ENCODE results near the gene NCF1. TPM values are rescaled to one million over a fixed set of nuclear protein-coding genes. Genes with fewer than 3 reads are reported as not detected.
"Not testable (repeated sequence)": the region's sequence is repeated elsewhere in the genome, so short reads cannot be mapped to it uniquely, and the experiment has no call there.

Gene NCF1
- total RNA-seq (2022) (0.23 TPM in 1 of 2 replicates, not detected in the other), Bru-seq, nascent RNA (percentile 5 among the genes with signal in this experiment), BruChase-seq, experiment 1, labeled RNA remaining after a 2-hour chase (percentile 5 among the genes with signal in this experiment), BruChase-seq, experiment 2, labeled RNA remaining after a 6-hour chase (percentile 17 among the genes with signal in this experiment)
- long read RNA-seq = 0 reads

- H3K9me3 Mint-ChIP-seq (ENCODE audit: unreplicated experiment); H3K27ac Mint-ChIP-seq (ENCODE audit: unreplicated experiment); H3K4me3 ChIP-seq (ENCODE audit: low read depth, low read length); intact Hi-C loops (cut with micrococcal nuclease; ENCODE audit: unreplicated experiment); H3K4me3 Mint-ChIP-seq (ENCODE audit: unreplicated experiment); H3K27me3 ChIP-seq (replicated peaks; ENCODE audit: control insufficient read depth, insufficient read depth, low read length); H3K36me3 Mint-ChIP-seq (ENCODE audit: insufficient read depth, unreplicated experiment); H3K27me3 Mint-ChIP-seq (ENCODE audit: insufficient read depth, unreplicated experiment); BruUV-seq (replicated peaks); DNase-seq; H3K4me1 ChIP-seq; H3K4me1 Mint-ChIP-seq (ENCODE audit: low read depth, unreplicated experiment); H3K9me3 ChIP-seq; POLR2A ChIA-PET; H3K36me3 ChIP-seq (ENCODE audit: control insufficient read depth, insufficient read depth, low read length); CTCF ChIA-PET: not testable (repeated sequence)
Measured at GRCh38 chr7:74773760-74774750, at the start of gene NCF1. Gene NCF1 (plus strand): TSS chr7:74774011. CDS start chr7:74774032, 21 bp downstream.

- Mint-ChIP-seq H3K4me1 (ENCODE audit: low read depth, unreplicated experiment) (peaks cover 10% of the 10 kb centered on the region), H3K36me3 (ENCODE audit: insufficient read depth, unreplicated experiment) (peaks cover 55% of the 10 kb centered on the region), H3K27me3 (ENCODE audit: insufficient read depth, unreplicated experiment) (no peaks in the 10 kb centered on the region), H3K27ac (ENCODE audit: unreplicated experiment) (no peak overlapping the region), H3K9me3 (ENCODE audit: unreplicated experiment) (no peaks in the 10 kb centered on the region), H3K4me3 (ENCODE audit: unreplicated experiment) (no peak overlapping the region)
- TF ChIP-seq CTCF (IDR thresholded peaks at IDR 0.05; ENCODE audit: insufficient read depth in 1 of 2, low read depth in 1 of 2, low read length in 1 of 2, severe bottlenecking in 1 of 2, unreplicated experiment in 1 of 2) = no peak
- no peak for DNase-seq
- H3K4me3 ChIP-seq (ENCODE audit: low read depth, low read length) = no peak overlapping the region
- POLR2A ChIA-PET = no interaction called here
- H3K27me3 ChIP-seq (replicated peaks; ENCODE audit: control insufficient read depth, insufficient read depth, low read length) = no peaks in the 10 kb centered on the region
- no TSS peak for BruUV-seq (replicated peaks)
- intact Hi-C loops (cut with micrococcal nuclease; ENCODE audit: unreplicated experiment) = no loop called here
- H3K4me1 ChIP-seq = no peaks in the 10 kb centered on the region
- no peaks in the 10 kb centered on the region for H3K9me3 ChIP-seq
- CTCF ChIA-PET = no interaction called here
- H3K36me3 ChIP-seq (ENCODE audit: control insufficient read depth, insufficient read depth, low read length) = no peaks in the 10 kb centered on the region
Measured at GRCh38 chr7:74725840-74726239, 48.0 kb upstream of the NCF1 start.

GRCh38 chr7:74726309-74727101, 47.3 kb upstream of the NCF1 start:
- Mint-ChIP-seq H3K4me1 (ENCODE audit: low read depth, unreplicated experiment) (peaks cover 10% of the 10 kb centered on the region), H3K9me3 (ENCODE audit: unreplicated experiment) (no peaks in the 10 kb centered on the region), H3K27ac (ENCODE audit: unreplicated experiment) (no peak overlapping the region), H3K36me3 (ENCODE audit: insufficient read depth, unreplicated experiment) (peaks cover 53% of the 10 kb centered on the region), H3K27me3 (ENCODE audit: insufficient read depth, unreplicated experiment) (no peaks in the 10 kb centered on the region), H3K4me3 (ENCODE audit: unreplicated experiment) (no peak overlapping the region)
- Histone ChIP-seq H3K36me3 (ENCODE audit: control insufficient read depth, insufficient read depth, low read length) (no peaks in the 10 kb centered on the region), H3K9me3 (no peaks in the 10 kb centered on the region), H3K4me1 (no peaks in the 10 kb centered on the region), H3K4me3 (ENCODE audit: low read depth, low read length) (no peak overlapping the region), H3K27me3 (replicated peaks; ENCODE audit: control insufficient read depth, insufficient read depth, low read length) (no peaks in the 10 kb centered on the region)
- intact Hi-C loops (cut with micrococcal nuclease; ENCODE audit: unreplicated experiment) = no loop called here
- no peak for TF ChIP-seq CTCF (IDR thresholded peaks at IDR 0.05; ENCODE audit: insufficient read depth in 1 of 2, low read depth in 1 of 2, low read length in 1 of 2, severe bottlenecking in 1 of 2, unreplicated experiment in 1 of 2)
- no TSS peak for BruUV-seq (replicated peaks)
- POLR2A ChIA-PET = no interaction called here
- no peak for DNase-seq
- CTCF ChIA-PET = no interaction called here

- H3K4me1 ChIP-seq; POLR2A ChIA-PET; H3K9me3 Mint-ChIP-seq (ENCODE audit: unreplicated experiment); H3K4me3 ChIP-seq (ENCODE audit: low read depth, low read length); H3K4me1 Mint-ChIP-seq (ENCODE audit: low read depth, unreplicated experiment); H3K27ac Mint-ChIP-seq (ENCODE audit: unreplicated experiment); BruUV-seq (replicated peaks); H3K36me3 ChIP-seq (ENCODE audit: control insufficient read depth, insufficient read depth, low read length); H3K27me3 ChIP-seq (replicated peaks; ENCODE audit: control insufficient read depth, insufficient read depth, low read length); CTCF ChIA-PET; H3K4me3 Mint-ChIP-seq (ENCODE audit: unreplicated experiment); intact Hi-C loops (cut with micrococcal nuclease; ENCODE audit: unreplicated experiment); DNase-seq; H3K9me3 ChIP-seq; H3K27me3 Mint-ChIP-seq (ENCODE audit: insufficient read depth, unreplicated experiment): not testable (repeated sequence)
- H3K36me3 Mint-ChIP-seq (ENCODE audit: insufficient read depth, unreplicated experiment) = peaks cover 35% of the 10 kb centered on the region
Measured at GRCh38 chr7:74728686-74729085, 45.1 kb upstream of the NCF1 start.

GRCh38 chr7:74730186-74730585, 43.6 kb upstream of the NCF1 start:
- H3K9me3 ChIP-seq; H3K4me1 Mint-ChIP-seq (ENCODE audit: low read depth, unreplicated experiment); BruUV-seq (replicated peaks); H3K4me1 ChIP-seq; H3K9me3 Mint-ChIP-seq (ENCODE audit: unreplicated experiment); intact Hi-C loops (cut with micrococcal nuclease; ENCODE audit: unreplicated experiment); DNase-seq; H3K4me3 ChIP-seq (ENCODE audit: low read depth, low read length); H3K27me3 ChIP-seq (replicated peaks; ENCODE audit: control insufficient read depth, insufficient read depth, low read length); H3K27ac Mint-ChIP-seq (ENCODE audit: unreplicated experiment); H3K36me3 ChIP-seq (ENCODE audit: control insufficient read depth, insufficient read depth, low read length); H3K27me3 Mint-ChIP-seq (ENCODE audit: insufficient read depth, unreplicated experiment); H3K4me3 Mint-ChIP-seq (ENCODE audit: unreplicated experiment); POLR2A ChIA-PET: not testable (repeated sequence)
- H3K36me3 Mint-ChIP-seq (ENCODE audit: insufficient read depth, unreplicated experiment) = peaks cover 26% of the 10 kb centered on the region
- CTCF ChIA-PET = interaction anchor here (0.7 kb wide), 1 partner anchor 108 kb away, joined by 5 read pairs; no protein-coding TSS in a partner anchor
